ENCODE results near the gene GUCY2D.

Gene GUCY2D

GRCh38 chr17:8062807-8063483 lies 60.5 kb downstream of the GUCY2D start:
- TF ChIP-seq CTCF (IDR thresholded peaks at IDR 0.05; ENCODE audit: low read depth, low read length, missing control alignments) = no peak
- H3K4me3 ChIP-seq (ENCODE audit: low read depth, low read length) = no peak overlapping the region
- in situ Hi-C loops (cut with HindIII; ENCODE audit: low sequenced_read_pairs) = no loop called here
- DNase-seq (ENCODE audit: low read depth) = no peak

- H3K4me3 ChIP-seq (ENCODE audit: low read depth, low read length) = no peak overlapping the region
- DNase-seq (ENCODE audit: low read depth) = no peak
- TF ChIP-seq CTCF (IDR thresholded peaks at IDR 0.05; ENCODE audit: low read depth, low read length, missing control alignments) = no peak
- in situ Hi-C loops (cut with HindIII; ENCODE audit: low sequenced_read_pairs) = no loop called here
These were observed 61.5 kb downstream of the GUCY2D start for GRCh38 chr17:8063761-8064534.

- DNase-seq (ENCODE audit: low read depth) = no peak
- in situ Hi-C loops (cut with HindIII; ENCODE audit: low sequenced_read_pairs) = no loop called here
- H3K4me3 ChIP-seq (ENCODE audit: low read depth, low read length) = no peak overlapping the region
- TF ChIP-seq CTCF (IDR thresholded peaks at IDR 0.05; ENCODE audit: low read depth, low read length, missing control alignments) = no peak
These were observed 62.2 kb downstream of the GUCY2D start for GRCh38 chr17:8064561-8065019.

- no peak for TF ChIP-seq CTCF (IDR thresholded peaks at IDR 0.05; ENCODE audit: low read depth, low read length, missing control alignments)
- no peak for DNase-seq (ENCODE audit: low read depth)
- in situ Hi-C loops (cut with HindIII; ENCODE audit: low sequenced_read_pairs) = no loop called here
- no peak overlapping the region for H3K4me3 ChIP-seq (ENCODE audit: low read depth, low read length)
These were observed 64.7 kb downstream of the GUCY2D start for GRCh38 chr17:8066841-8067775.

GRCh38 chr17:8067806-8068205 lies 65.4 kb downstream of the GUCY2D start:
- no peak overlapping the region for H3K4me3 ChIP-seq (ENCODE audit: low read depth, low read length)
- in situ Hi-C loops (cut with HindIII; ENCODE audit: low sequenced_read_pairs) = no loop called here
- no peak for DNase-seq (ENCODE audit: low read depth)
- TF ChIP-seq CTCF (IDR thresholded peaks at IDR 0.05; ENCODE audit: low read depth, low read length, missing control alignments) = no peak

All from astrocyte of the cerebellum (primary cell).